Measurements from ENCODE around the gene FIGLA. TPM values are rescaled to one million over a fixed set of nuclear protein-coding genes. Genes with fewer than 3 reads are reported as not detected.

Gene FIGLA
- polyA plus RNA-seq, 1 of the 3 experiments (the other 2 are of a cell fraction): not detected

DNA sequence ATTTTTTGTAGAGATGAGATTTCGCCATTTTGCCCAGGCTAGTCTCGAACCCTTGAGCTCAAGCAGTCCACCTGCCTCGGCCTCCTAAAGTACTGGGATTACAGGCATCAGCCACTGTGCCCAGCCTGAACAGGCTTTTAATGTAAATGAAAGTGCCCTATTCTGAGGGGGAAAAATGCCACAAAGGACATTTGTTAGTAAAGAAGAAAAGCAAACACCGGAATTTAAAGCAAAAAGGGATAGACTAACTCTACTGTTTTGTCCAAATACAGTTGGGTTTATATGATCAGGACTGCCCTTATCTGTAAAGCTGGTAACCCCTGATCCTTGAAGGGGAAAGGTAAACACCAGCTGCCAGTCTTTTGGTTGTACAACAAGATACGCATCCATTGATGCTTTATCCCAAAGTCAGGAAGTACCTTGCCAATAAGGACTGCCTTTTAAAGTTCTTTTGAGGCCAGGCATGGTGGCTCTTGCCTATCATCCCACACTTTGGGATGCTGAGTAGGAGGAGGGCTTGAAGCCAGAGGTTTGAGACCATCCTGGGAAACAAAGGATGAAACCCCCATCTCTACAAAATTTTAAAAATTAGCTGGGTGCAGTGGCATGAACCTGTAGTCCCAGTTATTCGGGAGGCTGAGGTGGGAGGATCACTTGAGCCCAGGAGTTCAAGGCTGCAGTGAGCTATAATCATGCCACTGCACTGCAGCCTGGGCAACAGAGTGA is 16.8 kb upstream of the FIGLA start:
- ChIA-PET POLR2A (no interaction called here), CTCF (interaction anchor here (1.4 to 4.0 kb wide), 2 partner anchors 11 to 17 kb away, joined by 3 to 19 read pairs; partner anchors contain the start of gene FIGLA)
- TF ChIP-seq JUND (IDR thresholded peaks at IDR 0.05) (no peak), RAD21 (IDR thresholded peaks at IDR 0.05; ENCODE audit: low read length) (no peak), SMC3 (IDR thresholded peaks at IDR 0.05; ENCODE audit: low read depth, low read length) (no peak), CTCF (IDR thresholded peaks at IDR 0.05) (no peak), FOSL2 (IDR thresholded peaks at IDR 0.05; ENCODE audit: borderline replicate concordance, low read depth) (no peak), POLR2AphosphoS5 (IDR thresholded peaks at IDR 0.05; ENCODE audit: low read depth, low read length) (no peak), RXRA (IDR thresholded peaks at IDR 0.05; ENCODE audit: borderline replicate concordance, low read depth) (no peak), GABPA (IDR thresholded peaks at IDR 0.05; ENCODE audit: low read depth) (no peak), USF2 (IDR thresholded peaks at IDR 0.05; ENCODE audit: borderline replicate concordance, low read depth, low read length) (no peak)
- TF ChIP-seq, protein P1, sequence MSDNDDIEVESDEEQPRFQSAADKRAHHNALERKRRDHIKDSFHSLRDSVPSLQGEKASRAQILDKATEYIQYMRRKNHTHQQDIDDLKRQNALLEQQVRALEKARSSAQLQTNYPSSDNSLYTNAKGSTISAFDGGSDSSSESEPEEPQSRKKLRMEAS (IDR thresholded peaks at IDR 0.05; ENCODE audit: low read depth): no peak
- TF ChIP-seq, protein P2, sequence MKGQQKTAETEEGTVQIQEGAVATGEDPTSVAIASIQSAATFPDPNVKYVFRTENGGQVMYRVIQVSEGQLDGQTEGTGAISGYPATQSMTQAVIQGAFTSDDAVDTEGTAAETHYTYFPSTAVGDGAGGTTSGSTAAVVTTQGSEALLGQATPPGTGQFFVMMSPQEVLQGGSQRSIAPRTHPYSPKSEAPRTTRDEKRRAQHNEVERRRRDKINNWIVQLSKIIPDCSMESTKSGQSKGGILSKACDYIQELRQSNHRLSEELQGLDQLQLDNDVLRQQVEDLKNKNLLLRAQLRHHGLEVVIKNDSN (IDR thresholded peaks at IDR 0.05; ENCODE audit: borderline replicate concordance, low read depth): no peak
- Histone ChIP-seq H3F3A (replicated peaks; ENCODE audit: insufficient read depth) (no peaks in the 10 kb centered on the region), H3K4me1 (ENCODE audit: control insufficient read depth in 1 of 2, insufficient read depth in 2 of 2, low read depth in 1 of 2, low read length in 1 of 2) (no peaks in the 10 kb centered on the region), H3K36me3 (replicated peaks in 1 of 2; ENCODE audit: control insufficient read depth in 1 of 2, insufficient read depth in 2 of 2, low read length in 1 of 2) (no peaks in the 10 kb centered on the region), H4K20me1 (ENCODE audit: insufficient read depth) (no peaks in the 10 kb centered on the region), H3K9ac (no peak overlapping the region), H3K79me2 (ENCODE audit: insufficient read depth) (no peaks in the 10 kb centered on the region), H3K27ac (ENCODE audit: low read depth in 2 of 2, low read length in 1 of 2) (no peak overlapping the region), H3K9me2 (no peaks in the 10 kb centered on the region), H2AFZ (ENCODE audit: low read depth) (no peak overlapping the region), H3K4me3 (ENCODE audit: low read depth in 2 of 2, low read length in 1 of 2) (no peak overlapping the region), H3K4me2 (no peak overlapping the region), H3K27me3 (ENCODE audit: insufficient read depth) (no peaks in the 10 kb centered on the region; the same call in 1 of the 2 replicates), H3K9me3 (no peaks in the 10 kb centered on the region)
- no peak for DNase-seq
- WGBS (ENCODE audit: low lambda C conversion rate): 66% methylated on average over 6 of the region's 6 CpGs

GRCh38 chr2:70806620-70807019 is 16.2 kb upstream of the FIGLA start:
- Histone ChIP-seq H3K79me2 (ENCODE audit: insufficient read depth) (no peaks in the 10 kb centered on the region), H3F3A (replicated peaks; ENCODE audit: insufficient read depth) (no peaks in the 10 kb centered on the region), H3K9me3 (no peaks in the 10 kb centered on the region), H3K27me3 (ENCODE audit: insufficient read depth) (no peaks in the 10 kb centered on the region; the same call in 1 of the 2 replicates), H3K4me3 (ENCODE audit: low read depth in 2 of 2, low read length in 1 of 2) (no peak overlapping the region), H3K36me3 (replicated peaks in 1 of 2; ENCODE audit: control insufficient read depth in 1 of 2, insufficient read depth in 2 of 2, low read length in 1 of 2) (no peaks in the 10 kb centered on the region), H4K20me1 (ENCODE audit: insufficient read depth) (no peaks in the 10 kb centered on the region), H3K9ac (no peak overlapping the region), H3K4me1 (ENCODE audit: control insufficient read depth in 1 of 2, insufficient read depth in 2 of 2, low read depth in 1 of 2, low read length in 1 of 2) (no peaks in the 10 kb centered on the region), H3K4me2 (no peak overlapping the region), H3K9me2 (no peaks in the 10 kb centered on the region), H2AFZ (ENCODE audit: low read depth) (no peak overlapping the region), H3K27ac (ENCODE audit: low read depth in 2 of 2, low read length in 1 of 2) (no peak overlapping the region)
- ChIA-PET CTCF (interaction anchor here (1.0 to 4.0 kb wide), 4 partner anchors 11 to 141 kb away, joined by 3 to 19 read pairs (median 8); partner anchors contain the start of gene FIGLA), POLR2A (no interaction called here)
- TF ChIP-seq FOSL2 (IDR thresholded peaks at IDR 0.05; ENCODE audit: borderline replicate concordance, low read depth) (no peak), JUND (IDR thresholded peaks at IDR 0.05) (no peak), NFIC (IDR thresholded peaks at IDR 0.05; ENCODE audit: borderline replicate concordance) (no peak), RAD21 (IDR thresholded peaks at IDR 0.05; ENCODE audit: low read length) (no peak), ELF1 (IDR thresholded peaks at IDR 0.05) (no peak), SIN3A (IDR thresholded peaks at IDR 0.05; ENCODE audit: borderline replicate concordance, low read depth, low read length) (no peak), NRF1 (IDR thresholded peaks at IDR 0.05; ENCODE audit: low read depth, low read length) (no peak), TAF1 (IDR thresholded peaks at IDR 0.05; ENCODE audit: borderline replicate concordance, low read depth, low read length) (no peak)
- TF ChIP-seq, protein P1 (IDR thresholded peaks at IDR 0.05; ENCODE audit: low read depth): no peak
- DNase-seq: no peak
- 41% methylated on average over 6 of the region's 6 CpGs for WGBS (ENCODE audit: low lambda C conversion rate)

Data from SK-N-SH (cell line).